MV-4-11 (cell line): ENCODE results near the gene COL27A1.
"Not testable (repeated sequence)": the region's sequence is repeated elsewhere in the genome, so short reads cannot be mapped to it uniquely, and the experiment has no call there.

Experiments
- DNase-seq: peaks from one replicate; lab custom pipeline; 2025; lab: John Stamatoyannopoulos, UW

The COL27A1 gene

GRCh38 chr9:114324492-114324891 lies 169.2 kb downstream of the COL27A1 start:
- no peak for DNase-seq

- not testable (repeated sequence) for DNase-seq
Observed at GRCh38 chr9:114324965-114325364, 169.6 kb downstream of the COL27A1 start.

- not testable (repeated sequence) for DNase-seq
Observed at GRCh38 chr9:114325684-114326254, 170.4 kb downstream of the COL27A1 start.

- DNase-seq: no peak
Observed at GRCh38 chr9:114327749-114328148, 172.4 kb downstream of the COL27A1 start.

- not testable (repeated sequence) for DNase-seq
Observed at GRCh38 chr9:114328357-114328820, 173.1 kb downstream of the COL27A1 start.

- not testable (repeated sequence) for DNase-seq
Observed at GRCh38 chr9:114328937-114329624, 173.7 kb downstream of the COL27A1 start.

- not testable (repeated sequence) for DNase-seq
Observed at GRCh38 chr9:114329625-114330022, 174.3 kb downstream of the COL27A1 start, which contains the start of gene ORM2. Gene ORM2, plus strand, starts transcription at chr9:114329869. Its CDS starts 36 bp downstream, at chr9:114329905.

- DNase-seq: no peak
Observed at GRCh38 chr9:114330636-114331035, 175.3 kb downstream of the COL27A1 start.

- not testable (repeated sequence) for DNase-seq
Observed at GRCh38 chr9:114331229-114332195, 176.2 kb downstream of the COL27A1 start.

GRCh38 chr9:114332474-114333040 lies 177.2 kb downstream of the COL27A1 start:
- DNase-seq: not testable (repeated sequence)

GRCh38 chr9:114333718-114334117 lies 178.4 kb downstream of the COL27A1 start:
- not testable (repeated sequence) for DNase-seq

GRCh38 chr9:114334490-114334889 lies 179.2 kb downstream of the COL27A1 start:
- DNase-seq: no peak

- DNase-seq: no peak
Observed at GRCh38 chr9:114335745-114336144, 180.4 kb downstream of the COL27A1 start.

- DNase-seq: no peak
Observed at GRCh38 chr9:114336157-114336556, 180.8 kb downstream of the COL27A1 start.

- DNase-seq: no peak
Observed at GRCh38 chr9:114336699-114337395, 181.5 kb downstream of the COL27A1 start.

GRCh38 chr9:114338187-114338586 lies 182.8 kb downstream of the COL27A1 start:
- no peak for DNase-seq

- peak; percentile 33 for DNase-seq
Observed at GRCh38 chr9:114339130-114339908, 184.0 kb downstream of the COL27A1 start.

- DNase-seq: no peak
Observed at GRCh38 chr9:114341152-114341830, 186.0 kb downstream of the COL27A1 start.

- no peak for DNase-seq
Observed at GRCh38 chr9:114341991-114342390, 186.7 kb downstream of the COL27A1 start.
